GM19025 (cell line): Measurements from ENCODE around the gene HLA-DPB1.
"Not testable (repeated sequence)": the region's sequence is repeated elsewhere in the genome, so short reads cannot be mapped to it uniquely, and the experiment has no call there.

Experiments used
- ATAC-seq: cut with Tn5 transposase; IDR thresholded peaks from one replicate; pipeline ENCODE4 v1.9.1; 2021; ENCODE audit warnings: mild to moderate bottlenecking, low read depth, moderate library complexity; ENCODE audit not compliant: unreplicated experiment

Gene HLA-DPB1

DNA sequence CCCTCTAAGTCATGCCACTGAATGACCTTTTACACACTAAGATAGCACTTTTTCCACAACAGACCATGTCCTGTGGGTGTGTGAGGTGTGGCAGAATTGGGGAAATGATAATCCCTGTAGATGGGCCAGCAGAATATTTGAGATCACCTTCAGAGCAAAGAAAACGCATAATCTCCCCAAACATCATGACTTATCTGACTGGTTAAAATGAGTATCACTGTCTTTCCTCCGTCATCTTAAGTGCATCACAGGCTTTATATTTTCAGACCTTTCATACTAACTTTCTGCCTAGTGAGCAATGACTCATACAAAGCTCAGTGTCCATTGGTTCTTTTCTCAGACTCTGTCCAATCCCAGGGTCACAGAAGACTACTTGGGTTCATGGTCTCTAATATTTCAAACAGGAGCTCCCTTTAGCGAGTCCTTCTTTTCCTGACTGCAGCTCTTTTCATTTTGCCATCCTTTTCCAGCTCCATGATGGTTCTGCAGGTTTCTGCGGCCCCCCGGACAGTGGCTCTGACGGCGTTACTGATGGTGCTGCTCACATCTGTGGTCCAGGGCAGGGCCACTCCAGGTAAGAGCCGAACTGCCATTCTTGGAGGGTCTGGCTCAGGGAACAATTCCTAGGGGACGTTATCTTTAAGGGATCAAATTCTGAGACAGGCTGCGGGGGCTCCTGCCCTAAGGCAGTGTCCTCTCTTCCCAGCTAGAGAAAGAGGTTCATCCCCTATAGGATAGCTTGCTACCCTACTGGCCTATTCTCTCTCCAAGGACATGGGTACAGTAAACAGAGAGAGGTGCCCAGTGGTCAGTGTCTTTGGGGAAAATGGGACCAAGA lies at the start of gene HLA-DPB1:
Gene HLA-DPB1, plus strand, starts transcription at position 423 of the 838 bp plus-strand sequence. Its CDS starts 52 bp downstream, at position 475.
- peak; percentile 68 for ATAC-seq

DNA sequence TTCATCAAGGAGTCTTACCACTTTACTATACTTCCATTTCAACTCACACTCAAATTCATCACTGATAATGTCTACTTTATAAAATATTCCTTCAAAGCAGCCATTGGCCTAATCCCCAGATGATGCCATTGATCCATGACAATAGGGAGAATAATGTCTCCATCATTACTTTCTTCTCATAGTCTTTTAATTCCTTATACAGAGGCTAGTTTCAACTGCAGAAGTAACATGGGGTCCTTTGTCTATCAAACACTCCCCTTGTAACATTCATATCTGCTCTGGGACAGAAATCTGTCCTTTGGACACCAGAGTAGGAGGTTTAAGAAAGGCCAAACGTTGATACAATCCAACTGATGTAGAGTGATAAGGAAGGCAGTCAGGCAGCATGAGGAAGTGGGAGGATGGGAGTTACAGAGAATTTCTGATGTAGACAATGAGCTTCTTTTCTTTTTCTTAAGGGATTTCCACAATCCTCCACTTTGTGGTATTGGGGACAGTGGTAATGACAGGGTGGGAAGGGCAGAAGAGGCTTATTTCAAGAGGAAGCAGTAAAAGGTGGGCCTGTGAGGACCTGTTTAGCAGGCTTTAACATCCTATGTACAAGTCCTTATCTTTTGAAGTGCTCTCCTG lies 47.5 kb upstream of the HLA-DPB1 start:
- no peak for ATAC-seq

DNA sequence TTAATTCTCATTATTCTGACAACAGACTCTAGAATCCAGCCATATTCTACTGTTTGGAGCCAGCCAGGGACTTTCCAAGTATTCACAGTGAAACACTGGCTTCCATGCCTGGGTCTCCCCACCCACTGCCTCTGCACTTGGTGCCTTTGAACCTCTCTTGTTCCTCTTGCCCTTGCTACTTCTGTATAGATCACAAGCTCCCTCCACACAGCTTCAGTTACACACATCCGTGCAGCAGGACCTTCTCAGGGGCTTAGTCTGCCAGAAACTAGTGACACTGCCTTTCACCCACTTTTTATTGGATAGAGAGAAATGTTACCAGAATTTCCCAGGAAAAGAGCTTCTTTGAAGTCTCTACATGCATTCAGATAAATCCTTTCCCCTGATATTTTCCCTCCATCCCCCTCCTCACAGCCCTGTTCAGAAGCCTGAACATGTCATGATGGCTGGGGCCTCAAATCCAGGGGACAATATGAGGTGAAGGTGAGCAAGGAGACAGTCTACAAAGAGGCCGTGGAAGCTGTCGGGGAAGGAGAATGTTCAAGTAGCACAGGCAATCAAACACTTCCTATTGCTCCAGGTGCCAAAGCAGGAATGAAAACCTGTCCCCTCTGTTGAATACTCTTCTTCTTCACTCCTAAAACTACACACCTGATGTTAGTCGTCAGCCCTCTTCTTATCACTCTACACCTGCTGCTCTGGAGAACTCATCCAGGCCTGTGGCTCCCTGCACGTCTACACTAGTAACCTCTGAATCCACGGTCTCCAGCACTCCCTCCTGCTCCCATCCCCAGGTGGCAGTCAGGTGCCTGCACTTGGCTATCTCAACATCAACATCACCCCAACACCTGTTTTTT lies 46.2 kb upstream of the HLA-DPB1 start:
- ATAC-seq: peak; percentile 62

DNA sequence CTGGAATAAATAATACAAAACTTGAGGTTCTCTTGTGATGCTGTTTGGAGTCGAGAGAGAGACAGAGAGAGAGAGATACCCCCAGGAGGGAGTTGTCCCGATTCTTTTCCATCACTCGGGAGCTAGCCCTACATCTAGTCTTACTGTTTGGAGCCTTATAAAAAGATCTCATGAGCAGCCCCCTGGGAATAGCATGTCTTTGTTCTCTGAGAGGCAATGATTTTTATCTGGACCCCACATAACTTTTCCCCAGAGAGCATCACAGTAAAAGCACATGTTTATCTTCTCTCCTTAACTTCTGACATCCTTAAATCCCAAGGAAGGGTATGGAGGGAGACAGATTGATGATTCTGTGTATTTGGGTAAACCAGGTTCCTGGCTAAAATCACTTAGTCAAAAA lies 45.5 kb upstream of the HLA-DPB1 start:
- no peak for ATAC-seq

DNA sequence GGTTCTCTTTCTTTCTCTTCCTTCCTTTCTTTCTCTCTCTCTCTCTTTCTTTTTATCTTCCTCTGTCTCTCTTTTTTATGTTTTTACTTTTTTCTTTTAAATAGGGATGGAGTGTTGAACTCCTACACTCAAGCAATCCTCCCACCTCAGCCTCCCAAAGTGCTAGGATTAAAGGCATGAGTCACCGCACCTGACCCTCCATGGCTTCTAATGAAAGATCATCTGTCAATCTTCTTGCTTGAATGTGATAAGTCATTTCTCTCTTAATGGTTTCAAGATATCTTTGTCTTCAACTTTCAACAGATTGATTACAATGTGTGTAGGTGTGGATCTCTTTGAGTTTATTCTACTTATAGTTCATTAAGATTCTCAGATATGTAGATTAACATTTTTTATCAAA lies 41.2 kb upstream of the HLA-DPB1 start:
- ATAC-seq: no peak

DNA sequence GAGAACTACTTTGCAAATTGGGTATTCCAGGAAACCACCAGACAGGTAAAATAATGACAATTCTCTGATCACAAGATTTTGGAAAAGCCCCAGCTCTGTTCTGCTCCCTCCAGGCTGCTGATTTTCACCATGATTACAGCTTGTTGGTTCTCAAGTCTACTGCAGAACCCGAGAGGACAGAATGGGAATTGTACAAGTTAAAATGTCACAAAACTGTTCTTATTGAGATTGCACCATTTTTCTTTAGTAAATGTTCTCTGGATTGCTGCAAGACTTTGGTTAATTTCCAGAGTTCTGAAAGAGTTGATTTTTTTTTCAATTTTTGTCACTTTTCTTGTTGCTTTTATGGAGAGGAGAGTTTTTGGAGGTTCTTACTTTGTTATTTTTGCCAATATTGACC lies 39.3 kb upstream of the HLA-DPB1 start:
- ATAC-seq: no peak

DNA sequence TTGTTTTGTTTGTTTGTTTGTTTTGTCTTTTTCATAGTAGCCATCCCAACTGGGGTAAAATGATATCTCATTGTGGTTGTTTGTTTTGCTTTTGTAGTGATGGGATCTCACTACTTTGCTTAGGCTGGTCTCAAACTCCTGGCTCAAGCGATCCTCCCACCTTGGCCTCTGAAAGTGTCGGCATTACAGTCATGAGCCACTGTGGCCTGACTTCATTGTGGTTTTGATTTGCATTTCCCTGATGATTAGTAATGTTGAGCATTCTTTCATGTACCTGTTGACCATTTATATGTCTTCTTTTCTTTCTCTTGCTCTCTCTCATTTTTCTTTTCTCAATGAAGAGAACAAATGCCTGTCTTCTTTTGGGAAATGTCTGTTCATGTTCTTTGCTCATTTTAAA lies 35.6 kb upstream of the HLA-DPB1 start:
- no peak for ATAC-seq

DNA sequence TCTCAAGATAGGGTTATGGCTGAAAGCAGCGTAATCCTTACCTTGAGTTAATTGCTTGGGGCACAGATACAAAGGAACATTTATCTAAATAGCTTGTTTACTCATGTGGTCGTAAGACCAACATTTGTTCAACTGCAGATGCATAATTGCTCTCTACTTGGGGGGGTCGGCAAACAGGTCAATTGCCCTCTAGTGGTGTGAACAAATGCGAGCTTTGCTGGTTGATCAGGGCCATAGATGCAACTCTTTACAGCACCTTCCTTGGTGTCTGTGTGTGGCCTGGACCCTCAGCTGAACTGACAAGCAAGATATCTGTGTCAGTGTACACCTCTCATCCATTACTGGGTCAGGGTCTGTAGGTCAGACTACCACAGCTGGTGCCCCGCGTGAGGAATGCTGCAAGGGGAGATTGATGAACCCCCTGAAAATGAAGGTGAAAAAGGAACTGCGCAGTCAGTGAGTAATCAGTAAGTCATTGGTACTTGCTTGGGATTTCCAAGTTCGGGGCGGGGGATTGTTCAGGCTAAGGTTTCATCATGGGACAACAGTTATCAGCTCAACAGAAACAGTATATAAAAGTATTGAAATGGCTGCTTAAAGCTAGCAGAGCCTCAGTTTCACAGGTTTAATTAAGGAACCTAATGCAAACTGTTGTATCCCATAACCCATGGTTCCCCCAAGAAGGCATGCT lies 26.3 kb upstream of the HLA-DPB1 start:
- ATAC-seq: no peak

DNA sequence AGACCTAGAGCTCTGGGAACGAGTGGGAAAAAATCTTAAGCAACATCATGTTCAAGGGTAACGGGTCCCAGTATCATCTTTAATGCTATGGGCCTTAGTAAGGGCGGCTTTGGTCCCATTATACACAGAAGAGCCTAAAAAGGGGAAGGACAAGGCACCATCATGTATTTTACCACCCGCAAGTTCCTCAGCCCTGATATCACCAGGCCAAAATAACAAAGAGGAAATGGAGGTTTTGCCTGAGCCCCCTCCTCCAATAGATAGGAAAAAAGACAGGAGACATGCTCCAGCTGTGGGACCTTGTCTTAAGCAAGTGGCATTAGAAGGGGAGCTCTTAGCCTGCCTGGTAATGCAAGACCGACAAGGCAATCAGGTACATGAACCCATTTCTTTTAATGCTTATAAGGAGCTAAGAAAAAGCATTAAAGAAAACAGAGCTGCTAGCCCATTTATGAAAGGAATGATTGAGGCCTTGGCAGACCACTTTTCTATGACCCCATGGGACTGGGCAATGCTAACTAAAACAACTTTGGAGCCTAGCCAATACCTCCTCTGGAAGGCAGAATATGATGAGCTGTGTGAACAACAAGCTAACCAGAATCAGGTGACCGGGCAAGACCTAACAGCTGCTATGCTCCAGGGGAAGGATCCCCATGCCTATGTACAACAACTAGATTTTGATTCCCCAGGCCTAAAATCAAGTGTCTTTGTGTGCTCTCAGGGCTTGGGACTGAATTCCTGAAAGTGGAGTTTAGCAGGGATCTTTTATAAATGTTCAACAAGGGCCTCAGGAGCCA lies 25.6 kb upstream of the HLA-DPB1 start:
- no peak for ATAC-seq

DNA sequence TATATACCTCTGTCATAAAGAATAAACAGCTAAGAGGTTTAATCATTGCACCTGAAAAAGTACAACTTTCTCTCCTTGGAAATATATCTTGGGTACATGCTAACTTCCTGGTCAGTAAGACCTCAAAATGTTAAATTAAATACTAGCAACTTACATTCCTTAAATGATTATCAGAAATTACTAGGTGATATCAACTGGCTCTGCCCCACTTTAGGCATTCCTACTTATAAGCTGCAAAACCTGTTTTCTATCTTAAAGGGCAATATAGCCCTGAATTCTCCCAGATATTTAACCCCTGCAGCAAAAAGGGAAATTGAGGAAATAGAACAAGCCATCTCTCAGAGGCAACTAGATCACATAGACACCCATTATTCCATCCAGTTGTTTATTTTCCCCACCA lies 23.2 kb upstream of the HLA-DPB1 start:
- no peak for ATAC-seq

DNA sequence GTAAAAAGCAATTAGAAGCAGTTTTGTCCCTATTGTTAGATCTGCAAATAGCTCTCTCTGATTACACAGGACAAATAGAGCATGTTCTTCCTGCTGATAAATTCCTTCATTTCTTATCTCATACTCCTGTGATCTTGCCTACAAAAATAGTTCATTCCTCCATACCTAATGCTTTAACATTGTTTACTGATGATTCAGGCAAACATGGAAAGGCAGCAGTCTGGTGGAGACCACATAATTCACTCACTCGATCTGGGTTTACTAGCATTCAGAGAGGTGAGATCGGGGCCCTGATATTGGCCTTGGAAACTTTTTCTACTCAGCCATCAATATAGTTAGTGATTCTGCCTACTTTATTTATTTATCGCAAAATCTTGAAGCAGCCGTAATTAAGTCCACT lies 22.6 kb upstream of the HLA-DPB1 start:
- no peak for ATAC-seq

DNA sequence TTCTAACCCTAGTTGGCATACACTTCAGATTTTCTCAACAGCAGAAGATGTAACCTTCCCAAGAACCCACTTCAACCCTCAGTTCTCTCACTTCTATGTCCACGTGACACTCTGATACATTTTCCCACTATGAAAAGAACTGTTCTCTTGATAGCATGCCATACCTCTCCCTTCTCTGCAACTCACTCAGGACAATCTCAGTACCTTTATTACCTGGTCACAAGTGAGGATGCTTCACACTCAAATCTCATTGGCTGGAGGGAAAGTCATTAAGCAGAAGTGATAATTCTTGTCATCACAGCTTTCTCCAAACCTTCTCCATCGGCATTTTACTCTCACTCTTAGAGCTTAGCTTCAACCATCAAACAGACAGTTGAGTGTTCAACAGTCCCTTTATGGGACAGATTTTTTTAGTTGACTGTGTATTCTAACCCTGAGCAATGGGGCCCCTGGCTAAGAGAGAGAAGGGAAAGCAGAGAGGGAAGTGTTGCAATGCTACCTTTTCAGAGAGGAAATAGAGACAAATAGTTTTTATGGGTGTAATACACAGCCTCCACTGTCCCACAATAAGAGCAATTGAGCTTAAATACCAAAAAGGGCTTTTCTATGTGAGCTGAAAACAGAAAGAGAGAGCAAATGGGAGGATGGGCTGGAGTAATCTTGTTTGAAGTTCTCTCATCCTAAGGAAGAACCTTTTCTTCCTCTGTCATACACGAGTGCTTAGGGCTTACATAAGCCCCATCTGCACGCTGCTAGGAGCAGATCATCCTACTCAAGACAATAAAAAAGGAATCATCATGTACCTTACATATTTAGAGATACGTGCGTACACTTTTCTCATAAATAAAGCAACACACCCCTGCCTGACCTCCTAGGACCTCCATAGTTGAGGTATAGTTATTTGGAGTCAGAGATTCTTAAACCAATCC lies 18.3 kb upstream of the HLA-DPB1 start:
- ATAC-seq: no peak

DNA sequence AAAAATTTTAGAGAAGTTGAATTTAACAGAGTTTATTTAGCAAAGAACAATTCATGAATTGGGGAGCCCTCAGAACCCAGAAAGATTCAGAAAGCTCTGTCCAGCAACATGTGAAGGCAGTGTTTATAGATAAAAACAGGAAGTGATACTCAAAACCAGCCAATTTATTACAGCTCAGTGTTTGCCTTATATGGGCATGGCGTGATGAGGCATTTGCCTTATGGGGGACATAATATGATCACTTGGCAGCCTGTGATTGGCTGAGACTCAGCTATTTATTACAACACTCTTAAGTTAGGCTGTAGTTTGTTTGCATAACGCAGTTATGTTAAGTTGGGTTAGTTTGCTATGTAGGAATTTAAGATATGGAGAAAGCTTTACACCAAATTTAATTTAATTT lies 13.8 kb upstream of the HLA-DPB1 start:
- ATAC-seq: no peak

DNA sequence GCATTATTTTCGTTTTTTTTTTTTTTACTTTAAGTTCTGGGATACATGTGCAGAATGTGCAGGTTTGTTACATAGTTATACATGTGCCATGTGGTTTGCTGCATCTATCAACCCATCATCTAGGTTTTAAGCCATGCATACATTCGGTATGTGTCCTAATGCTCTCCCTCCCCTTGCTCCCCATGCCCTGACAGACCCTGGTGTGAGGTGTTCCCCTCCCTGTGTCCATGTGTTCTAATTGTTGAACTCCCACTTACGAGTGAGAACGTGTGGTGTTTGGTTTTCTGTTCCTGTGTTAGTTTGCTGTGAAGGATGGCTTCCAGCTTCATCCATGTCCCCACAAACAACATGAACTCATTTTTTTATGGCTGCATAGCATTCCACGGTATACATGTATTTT lies 12.4 kb upstream of the HLA-DPB1 start:
- not testable (repeated sequence) for ATAC-seq

DNA sequence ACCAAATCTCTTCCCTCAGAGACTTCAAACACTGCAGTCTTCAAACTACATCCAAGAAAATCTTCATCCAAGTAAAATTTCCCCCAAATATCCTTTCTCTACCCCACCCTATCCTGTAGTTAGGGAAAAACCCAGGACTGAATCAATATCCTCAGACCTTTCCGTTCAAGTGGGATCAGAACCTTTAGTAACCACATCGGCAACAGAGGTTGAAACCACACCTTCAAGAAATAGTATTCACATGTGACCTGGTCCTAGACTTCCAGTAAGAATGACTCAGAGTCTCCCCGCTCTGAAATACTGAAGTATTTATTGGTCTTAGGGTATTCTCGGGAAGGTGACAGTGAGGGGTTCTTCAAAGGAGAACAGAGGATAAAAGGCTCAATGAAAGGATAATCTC lies 11.1 kb upstream of the HLA-DPB1 start:
- ATAC-seq: no peak

DNA sequence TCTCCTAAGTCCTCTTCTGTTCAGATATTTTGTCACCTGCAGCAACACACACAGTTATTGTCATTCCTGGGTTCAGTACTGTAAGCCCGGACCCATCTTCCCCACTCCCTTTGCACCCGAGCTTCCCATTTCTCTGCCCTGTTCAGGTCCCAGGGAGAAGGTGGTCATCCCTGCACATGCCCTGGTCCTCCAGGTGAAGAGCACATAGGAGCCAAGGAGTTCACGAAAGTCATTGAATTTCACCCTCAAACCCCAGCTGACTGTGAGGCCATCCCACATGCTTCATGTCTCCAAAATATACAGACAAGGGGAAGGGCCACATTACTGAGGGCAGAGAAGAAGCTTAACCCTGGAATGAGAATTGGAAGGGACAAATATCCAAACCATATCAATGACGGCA lies 10.5 kb upstream of the HLA-DPB1 start:
- no peak for ATAC-seq

DNA sequence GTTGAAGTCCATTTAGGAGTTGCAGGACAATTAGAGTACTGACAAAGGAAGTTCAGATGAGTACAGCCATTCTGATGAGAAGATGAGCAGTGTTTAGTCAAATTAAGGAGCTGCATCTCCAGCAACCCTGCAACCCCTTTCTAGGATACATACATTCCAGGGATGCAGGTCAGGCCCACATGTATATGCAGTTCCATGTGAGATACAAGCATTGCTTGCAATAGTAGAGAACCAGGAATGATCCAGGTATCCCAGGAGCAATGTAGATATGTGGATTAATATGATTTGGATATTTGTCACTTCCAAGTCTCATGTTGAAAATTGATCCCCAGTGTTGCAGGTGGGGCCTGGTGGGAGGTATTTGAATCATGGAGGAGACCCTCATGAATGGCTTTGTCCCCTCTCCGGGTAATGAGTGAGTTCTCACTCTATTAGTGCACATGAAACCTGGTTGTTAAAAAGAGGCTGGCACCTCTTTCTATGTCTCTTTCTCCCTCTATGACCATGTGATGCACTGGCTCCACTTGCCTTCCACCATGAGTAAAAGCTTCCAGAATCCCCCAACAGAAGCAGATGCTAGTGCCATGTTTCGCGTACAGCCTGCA lies 8.8 kb upstream of the HLA-DPB1 start:
- ATAC-seq: no peak

DNA sequence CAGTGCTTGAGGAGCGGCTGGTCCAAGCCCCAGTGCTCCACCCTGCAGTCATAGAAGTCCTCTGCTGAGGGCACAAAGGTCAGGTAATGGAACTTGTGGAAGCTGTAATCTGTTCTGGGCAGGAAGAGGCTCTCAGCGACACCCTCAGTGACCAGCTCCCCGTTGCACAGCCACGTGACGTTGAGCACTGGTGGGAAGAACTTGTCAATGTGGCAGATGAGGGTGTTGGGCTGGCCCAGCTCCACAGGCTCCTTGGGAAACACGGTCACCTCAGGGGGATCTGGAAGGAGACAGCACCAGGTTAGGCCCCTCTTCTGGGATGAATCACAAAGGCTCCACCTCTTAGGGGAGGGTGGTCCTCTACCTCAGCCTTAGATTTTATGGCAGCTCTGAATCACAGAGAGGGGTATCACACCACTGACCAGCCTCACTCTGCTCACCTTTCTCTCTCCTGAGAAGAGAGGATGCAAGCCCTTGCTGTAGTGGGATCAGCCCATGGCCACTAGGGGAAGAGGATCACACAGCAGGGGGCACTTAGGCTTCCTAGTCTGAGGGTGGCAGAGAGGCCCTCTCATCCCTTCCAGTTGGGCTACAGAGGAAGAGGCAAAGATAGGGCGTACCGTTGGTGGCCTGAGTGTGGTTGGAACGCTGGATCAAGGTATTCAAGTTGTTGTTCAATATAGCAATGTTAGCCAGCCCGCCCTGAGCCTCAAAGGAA lies 6.6 kb upstream of the HLA-DPB1 start:
- no peak for ATAC-seq
